Measurements from ENCODE around the gene CCDC81. TPM values are rescaled to one million over a fixed set of nuclear protein-coding genes. Genes with fewer than 3 reads are reported as not detected.

Gene CCDC81
- polyA plus RNA-seq (2011; rRNA removed) (4.3 and 6.3 TPM in 2 replicates), polyA minus RNA-seq (2011; rRNA and poly(A)+ RNA removed) (2.9 and 4.4 TPM in 2 replicates)

DNA sequence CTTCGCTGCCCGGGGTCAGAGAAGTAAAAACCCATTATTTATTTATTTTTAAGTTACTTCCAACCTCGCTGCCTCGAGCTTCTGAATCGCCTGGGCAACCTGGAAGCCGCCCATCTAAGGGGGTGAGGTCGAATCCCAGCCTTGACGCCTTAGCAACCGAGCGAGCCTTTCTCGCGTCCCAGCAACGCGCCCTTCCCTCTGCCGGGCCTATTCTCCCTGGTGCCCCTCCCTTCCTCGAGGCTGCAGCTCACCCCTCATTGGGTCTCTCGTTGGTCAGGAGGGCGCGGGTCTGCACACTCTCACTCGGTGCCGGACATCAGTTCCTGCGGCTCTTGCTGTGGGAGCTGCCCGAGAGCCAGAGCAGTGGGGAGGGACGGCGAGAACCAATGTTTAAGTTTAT is at the start of gene CCDC81:
TSS of gene CCDC81 (plus strand) at position 302 of the 400 bp plus-strand sequence. CDS start 277 bp downstream, outside the sequence.
- TF ChIP-seq, protein P1, sequence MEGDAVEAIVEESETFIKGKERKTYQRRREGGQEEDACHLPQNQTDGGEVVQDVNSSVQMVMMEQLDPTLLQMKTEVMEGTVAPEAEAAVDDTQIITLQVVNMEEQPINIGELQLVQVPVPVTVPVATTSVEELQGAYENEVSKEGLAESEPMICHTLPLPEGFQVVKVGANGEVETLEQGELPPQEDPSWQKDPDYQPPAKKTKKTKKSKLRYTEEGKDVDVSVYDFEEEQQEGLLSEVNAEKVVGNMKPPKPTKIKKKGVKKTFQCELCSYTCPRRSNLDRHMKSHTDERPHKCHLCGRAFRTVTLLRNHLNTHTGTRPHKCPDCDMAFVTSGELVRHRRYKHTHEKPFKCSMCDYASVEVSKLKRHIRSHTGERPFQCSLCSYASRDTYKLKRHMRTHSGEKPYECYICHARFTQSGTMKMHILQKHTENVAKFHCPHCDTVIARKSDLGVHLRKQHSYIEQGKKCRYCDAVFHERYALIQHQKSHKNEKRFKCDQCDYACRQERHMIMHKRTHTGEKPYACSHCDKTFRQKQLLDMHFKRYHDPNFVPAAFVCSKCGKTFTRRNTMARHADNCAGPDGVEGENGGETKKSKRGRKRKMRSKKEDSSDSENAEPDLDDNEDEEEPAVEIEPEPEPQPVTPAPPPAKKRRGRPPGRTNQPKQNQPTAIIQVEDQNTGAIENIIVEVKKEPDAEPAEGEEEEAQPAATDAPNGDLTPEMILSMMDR (IDR thresholded peaks at IDR 0.05; ENCODE audit: insufficient read depth, low read depth, low read length): no peak
- no peak for DNase-seq (ENCODE audit: low read depth)
- CTCF ChIA-PET: interaction anchor here (1.3 kb wide), 1 partner anchor 10 kb away, joined by 4 read pairs; no protein-coding TSS in a partner anchor
- Histone ChIP-seq H3K36me3 (ENCODE audit: control insufficient read depth, insufficient read depth, low read length) (no peaks in the 10 kb centered on the region), H3K4me3 (ENCODE audit: low read depth, low read length) (no peak within 1 kb of the TSS), H3K27me3 (ENCODE audit: control insufficient read depth, insufficient read depth, low read length) (no peaks in the 10 kb centered on the region)
- POLR2A ChIA-PET: no interaction called here

DNA sequence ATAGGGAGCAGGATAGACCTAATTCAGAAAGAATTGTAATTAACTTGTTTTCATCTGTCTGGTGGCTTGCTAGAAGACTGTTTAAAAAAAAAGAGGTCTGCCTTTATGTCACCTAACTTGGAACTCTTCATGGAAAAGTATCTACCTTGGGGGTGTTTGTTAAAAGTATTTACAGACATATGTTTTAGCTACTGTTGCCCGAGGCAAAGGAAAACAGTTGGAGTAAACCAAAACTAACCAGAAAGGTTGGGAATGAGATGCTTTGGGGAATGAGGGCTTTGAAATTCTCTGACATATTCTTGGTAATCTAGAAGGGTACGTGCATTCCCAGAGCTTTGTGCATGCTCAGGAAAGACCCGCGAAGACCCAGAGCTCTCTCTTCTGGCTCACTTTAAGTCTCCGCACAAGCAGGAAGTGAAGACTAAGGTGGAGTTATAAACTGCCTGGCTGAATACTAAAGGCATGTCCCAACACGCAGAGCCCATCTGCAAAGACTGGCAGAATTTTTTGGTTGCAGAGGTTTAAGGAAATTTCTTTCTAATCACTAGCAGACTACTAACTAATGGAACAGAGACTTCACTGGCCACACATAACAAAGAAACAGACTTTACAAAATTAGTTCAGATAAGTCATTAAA is 39.4 kb upstream of the CCDC81 start:
- no peaks in the 10 kb centered on the region for H3K27me3 ChIP-seq (ENCODE audit: control insufficient read depth, insufficient read depth, low read length)
- no peak overlapping the region for H3K4me3 ChIP-seq (ENCODE audit: low read depth, low read length)
- ChIA-PET POLR2A (no interaction called here), CTCF (interaction anchor here (1.1 to 1.4 kb wide), 3 partner anchors 9 to 12 kb away, joined by 3 to 5 read pairs (median 3); no protein-coding TSS in a partner anchor)
- TF ChIP-seq, protein P1 (IDR thresholded peaks at IDR 0.05; ENCODE audit: insufficient read depth, low read depth, low read length): no peak
- no peaks in the 10 kb centered on the region for H3K36me3 ChIP-seq (ENCODE audit: control insufficient read depth, insufficient read depth, low read length)
- DNase-seq (ENCODE audit: low read depth): peak; percentile 20

DNA sequence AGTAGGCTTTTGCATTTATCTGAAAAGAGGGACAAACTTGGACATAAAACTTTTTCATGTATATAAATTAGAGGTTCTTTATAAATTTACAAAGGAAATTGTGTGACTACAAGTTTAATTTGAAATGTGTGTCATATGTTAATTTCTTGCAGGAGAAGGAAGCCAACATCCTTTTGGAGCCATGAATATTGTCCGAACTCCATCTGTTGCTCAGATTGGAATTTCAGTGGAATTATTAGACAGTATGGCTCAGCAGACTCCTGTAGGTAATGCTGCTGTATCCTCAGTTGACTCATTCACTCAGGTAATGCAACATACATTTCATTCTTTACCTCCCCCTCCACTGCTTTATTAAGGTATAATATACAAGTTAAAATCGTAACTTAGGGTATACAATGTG is 37.5 kb upstream of the CCDC81 start:
- TF ChIP-seq, protein P1 (IDR thresholded peaks at IDR 0.05; ENCODE audit: insufficient read depth, low read depth, low read length): no peak
- no peaks in the 10 kb centered on the region for H3K27me3 ChIP-seq (ENCODE audit: control insufficient read depth, insufficient read depth, low read length)
- no peak for DNase-seq (ENCODE audit: low read depth)
- POLR2A ChIA-PET: no interaction called here
- CTCF ChIA-PET: interaction anchor here (0.9 kb wide), 1 partner anchor 12 kb away, joined by 3 read pairs; no protein-coding TSS in a partner anchor
- no peaks in the 10 kb centered on the region for H3K36me3 ChIP-seq (ENCODE audit: control insufficient read depth, insufficient read depth, low read length)
- H3K4me3 ChIP-seq (ENCODE audit: low read depth, low read length): no peak overlapping the region

DNA sequence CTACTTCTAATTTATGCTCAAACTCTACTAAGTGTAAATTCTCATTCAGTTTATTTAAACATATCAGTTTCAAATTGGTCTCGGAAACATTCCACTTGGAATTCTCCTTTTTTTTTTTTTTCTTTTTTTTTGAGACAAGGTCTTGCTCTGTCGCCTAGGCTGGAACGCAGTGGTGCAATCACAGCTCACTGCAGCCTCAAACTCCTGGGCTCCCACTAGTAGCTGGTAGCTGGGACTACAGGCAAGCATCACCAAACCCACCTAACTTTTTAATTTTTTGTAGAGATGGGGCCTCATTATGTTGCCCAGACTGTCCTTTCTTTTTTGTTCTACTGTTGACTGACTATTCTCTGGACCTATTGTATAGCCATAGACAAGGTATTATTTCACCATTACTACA is 33.3 kb upstream of the CCDC81 start:
- no peak for DNase-seq (ENCODE audit: low read depth)
- H3K27me3 ChIP-seq (ENCODE audit: control insufficient read depth, insufficient read depth, low read length): no peaks in the 10 kb centered on the region
- POLR2A ChIA-PET: no interaction called here
- H3K36me3 ChIP-seq (ENCODE audit: control insufficient read depth, insufficient read depth, low read length): no peaks in the 10 kb centered on the region
- CTCF ChIA-PET: interaction anchor here (1.0 to 1.2 kb wide), 3 partner anchors 10 to 20 kb away, joined by 3 read pairs; no protein-coding TSS in a partner anchor
- TF ChIP-seq, protein P1 (IDR thresholded peaks at IDR 0.05; ENCODE audit: insufficient read depth, low read depth, low read length): no peak
- no peak overlapping the region for H3K4me3 ChIP-seq (ENCODE audit: low read depth, low read length)

DNA sequence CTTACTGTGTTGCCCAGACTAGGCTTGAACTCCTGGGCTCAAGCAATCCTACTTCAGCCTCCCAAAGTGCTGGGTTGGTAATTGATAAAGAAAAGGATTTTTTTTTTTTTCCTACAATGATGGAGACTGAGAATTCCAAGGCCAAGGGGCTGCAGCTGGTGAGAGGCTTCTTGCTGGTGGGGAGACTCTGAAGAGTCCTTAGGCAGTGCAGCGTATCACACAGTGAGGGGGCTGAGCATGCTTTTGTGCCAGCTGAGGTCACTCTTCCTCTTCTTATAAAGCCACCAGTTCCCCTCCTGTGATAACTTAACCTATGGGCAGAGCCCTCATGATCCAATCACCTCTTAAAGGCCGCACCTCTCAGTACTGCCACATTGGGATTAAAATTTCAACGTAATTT is 28.2 kb upstream of the CCDC81 start:
- Histone ChIP-seq H3K36me3 (ENCODE audit: control insufficient read depth, insufficient read depth, low read length) (no peaks in the 10 kb centered on the region), H3K4me3 (ENCODE audit: low read depth, low read length) (no peak overlapping the region), H3K27me3 (ENCODE audit: control insufficient read depth, insufficient read depth, low read length) (no peaks in the 10 kb centered on the region)
- ChIA-PET CTCF (interaction anchor here (1.5 to 2.2 kb wide), 2 partner anchors 13 to 14 kb away, joined by 5 to 9 read pairs; no protein-coding TSS in a partner anchor), POLR2A (no interaction called here)
- DNase-seq (ENCODE audit: low read depth): no peak
- TF ChIP-seq, protein P1 (IDR thresholded peaks at IDR 0.05; ENCODE audit: insufficient read depth, low read depth, low read length): no peak

Data from BJ (cell line).